ENCODE data around the gene MGME1. TPM values are rescaled to one million over a fixed set of nuclear protein-coding genes. Genes with fewer than 3 reads are reported as not detected.

Gene MGME1
- total and polyA plus RNA-seq, 9 of the 15 experiments (the other 6 are each of a cell fraction or from before 2014, with no cell fraction given), result 13.4 to 45.1 (median 30.6) TPM

GRCh38 chr20:17949899-17950298 lies 18.9 kb upstream of the MGME1 start:
- H3K9me1 ChIP-seq (ENCODE audit: control insufficient read depth, insufficient read depth, low read length), result no peaks in the 10 kb centered on the region
- in situ Hi-C loops (cut with MboI) (no loop called here), intact Hi-C loops (cut with micrococcal nuclease) (no loop called here)
- no peaks in the 10 kb centered on the region for H3K27me3 ChIP-seq (ENCODE audit: control insufficient read depth in 2 of 2, insufficient read depth in 2 of 2, low read length in 2 of 2)
- no peaks in the 10 kb centered on the region for H3K9me3 ChIP-seq (replicated peaks; ENCODE audit: control insufficient read depth, insufficient read depth, low read depth, low read length)
- H3K4me2 ChIP-seq (ENCODE audit: insufficient read depth, low read length), result no peak overlapping the region
- no peak for DNase-seq (ENCODE audit: extremely low read depth in 1 of 4, low spot score in 3 of 4)
- no peak overlapping the region for H3K4me3 ChIP-seq
- no peak for FAIRE-seq
- no peak for ATAC-seq
- TF ChIP-seq UBTF (IDR thresholded peaks at IDR 0.05; ENCODE audit: borderline replicate concordance in 1 of 2, low read depth in 2 of 2, low read length in 2 of 2), result no peak
- H3K9ac ChIP-seq (ENCODE audit: insufficient read depth in 1 of 2, low read depth in 2 of 2, low read length in 2 of 2), result no peak overlapping the region
- peaks cover 37% of the 10 kb centered on the region for H3K79me2 ChIP-seq (ENCODE audit: control insufficient read depth, insufficient read depth, low read length)
- no peaks in the 10 kb centered on the region for H4K20me1 ChIP-seq (replicated peaks; ENCODE audit: control insufficient read depth, insufficient read depth, low read length)
- H3K36me3 ChIP-seq (ENCODE audit: control insufficient read depth, insufficient read depth, low read length), result peaks cover 100% of the 10 kb centered on the region
- 92% methylated on average over 4 of the region's 4 CpGs for WGBS (ENCODE audit: insufficient coverage, low coverage, missing lambda C conversion rate)
- ChIA-PET POLR2A (interaction anchor here (0.6 to 1.6 kb wide), 2 partner anchors 9 to 267 kb away, joined by 3 to 4 read pairs; no protein-coding TSS in a partner anchor), CTCF (ENCODE audit: low intra/inter-chr PET ratio) (no interaction called here)
- no peak overlapping the region for H2AFZ ChIP-seq (ENCODE audit: low read depth, low read length)
- H3K27ac ChIP-seq (ENCODE audit: extremely low read depth, low read depth, low read length), result no peak overlapping the region
- BruUV-seq (replicated peaks), result no TSS peak
- no peaks in the 10 kb centered on the region for H3K4me1 ChIP-seq (replicated peaks in 1 of 2; ENCODE audit: control insufficient read depth in 2 of 2, insufficient read depth in 2 of 2, low read length in 2 of 2)

- Histone ChIP-seq H3K27me3 (ENCODE audit: control insufficient read depth in 2 of 2, insufficient read depth in 2 of 2, low read length in 2 of 2) (no peaks in the 10 kb centered on the region), H3K79me2 (ENCODE audit: control insufficient read depth, insufficient read depth, low read length) (peaks cover 45% of the 10 kb centered on the region), H3K27ac (ENCODE audit: extremely low read depth, low read depth, low read length) (no peak overlapping the region), H3K9me3 (replicated peaks; ENCODE audit: control insufficient read depth, insufficient read depth, low read depth, low read length) (no peaks in the 10 kb centered on the region), H3K4me1 (replicated peaks in 1 of 2; ENCODE audit: control insufficient read depth in 2 of 2, insufficient read depth in 2 of 2, low read length in 2 of 2) (no peaks in the 10 kb centered on the region), H3K36me3 (ENCODE audit: control insufficient read depth, insufficient read depth, low read length) (peaks cover 100% of the 10 kb centered on the region), H2AFZ (ENCODE audit: low read depth, low read length) (no peak overlapping the region), H3K4me2 (ENCODE audit: insufficient read depth, low read length) (no peak overlapping the region), H4K20me1 (replicated peaks; ENCODE audit: control insufficient read depth, insufficient read depth, low read length) (no peaks in the 10 kb centered on the region), H3K9me1 (ENCODE audit: control insufficient read depth, insufficient read depth, low read length) (no peaks in the 10 kb centered on the region), H3K9ac (ENCODE audit: insufficient read depth in 1 of 2, low read depth in 2 of 2, low read length in 2 of 2) (no peak overlapping the region), H3K4me3 (no peak overlapping the region)
- WGBS (ENCODE audit: insufficient coverage, low coverage, missing lambda C conversion rate), result 93% methylated on average over 6 of the region's 6 CpGs
- DNase-seq (ENCODE audit: extremely low read depth in 1 of 4, low spot score in 3 of 4), result no peak
- intact Hi-C loops (cut with micrococcal nuclease), result no loop called here
- BruUV-seq (replicated peaks), result no TSS peak
- no peak for FAIRE-seq
- ATAC-seq, result no peak
- ChIA-PET POLR2A (interaction anchor here (1.2 kb wide), 1 partner anchor 15 kb away, joined by 4 read pairs; no protein-coding TSS in a partner anchor), CTCF (ENCODE audit: low intra/inter-chr PET ratio) (no interaction called here)
- in situ Hi-C loops (cut with MboI), result no loop called here
- no peak for TF ChIP-seq TGIF2 (CRISPR knock-in tag; IDR thresholded peaks at IDR 0.05)
- TF ChIP-seq ASH1L (IDR thresholded peaks at IDR 0.05; ENCODE audit: borderline replicate concordance, low read depth, partially characterized antibody), result no peak
- TF ChIP-seq KLF10 (CRISPR knock-in tag; IDR thresholded peaks at IDR 0.05), result no peak
- TF ChIP-seq HMG20B (CRISPR knock-in tag; IDR thresholded peaks at IDR 0.05), result no peak
- TF ChIP-seq CTCF (IDR thresholded peaks at IDR 0.05 in 2 of 3, conservative IDR thresholded peaks at IDR 0.05 in 1 of 3; ENCODE audit: insufficient read depth in 2 of 3, low read depth in 1 of 3, low read length in 3 of 3), result no peak
- no peak for TF ChIP-seq EWSR1 (IDR thresholded peaks at IDR 0.05; ENCODE audit: borderline replicate concordance, low read depth, partially characterized antibody)
- TF ChIP-seq ATF4 (CRISPR knock-in tag; IDR thresholded peaks at IDR 0.05), result no peak
- no peak for TF ChIP-seq FOXK1 (CRISPR knock-in tag; IDR thresholded peaks at IDR 0.05; ENCODE audit: borderline replicate concordance)
- TF ChIP-seq GATAD2A (IDR thresholded peaks at IDR 0.05), result no peak
- TF ChIP-seq ADNP (tag; IDR thresholded peaks at IDR 0.05), result no peak
Observed at GRCh38 chr20:17950670-17951069, 18.1 kb upstream of the MGME1 start.
